Esophagus squamous epithelium (tissue), 5 donors: ENCODE data around the gene SNIP1. TPM values are rescaled to one million over a fixed set of nuclear protein-coding genes. Genes with fewer than 3 reads are reported as not detected.
"Not testable (repeated sequence)": the region's sequence is repeated elsewhere in the genome, so short reads cannot be mapped to it uniquely, and the experiment has no call there.

ENCODE experiments used
- DNase-seq: peaks from one replicate; lab custom pipeline; 2025; lab: John Stamatoyannopoulos, UW
- H3K27ac ChIP-seq, 4 donors: fragments of 200-600 bp; sonication (generic); one replicate each; pipeline ENCODE4 v1.5.1; 2016 to 2019; ENCODE audit warnings: mild to moderate bottlenecking in 1 of 4
- H3K27me3 ChIP-seq, 4 donors: fragments of 200-600 bp; sonication (generic); 1 replicate in 3 of 4; 2 replicates in 1 of 4; pipeline versions ENCODE4 v1.5.1 to v1.6.0; 2017 to 2021; ENCODE audit warnings: antibody characterized with exemption in 1 of 4
- H3K36me3 ChIP-seq, 3 donors: fragments of 200-600 bp; sonication (generic); one replicate each; pipeline ENCODE4 v1.5.1; 2016 to 2019
- H3K4me1 ChIP-seq, 3 donors: fragments of 200-600 bp; sonication (generic); one replicate each; pipeline ENCODE4 v1.5.1; 2017 to 2019
- H3K4me3 ChIP-seq, 4 donors: fragments of 200-600 bp; sonication (generic); 1 replicate in 3 of 4; 2 replicates in 1 of 4; pipeline ENCODE4 v1.5.1; 2016 to 2019; ENCODE audit warnings: mild to moderate bottlenecking in 2 of 4, moderate library complexity in 1 of 4
- H3K9me3 ChIP-seq, 3 donors: fragments of 200-600 bp; sonication (generic); one replicate each; pipeline ENCODE4 v1.5.1; 2016 to 2019
- CTCF ChIP-seq, 6 experiments: fragments of 450-650 bp in 4 of 6; fragments of 200-600 bp in 2 of 6; sonication (generic) in 2 of 6; IDR thresholded peaks; one replicate each; pipeline ENCODE4 v1.5.1; 2016 to 2019; ENCODE audit warnings: antibody characterized with exemption in 6 of 6, mild to moderate bottlenecking in 4 of 6, moderate library complexity in 4 of 6
- POLR2A ChIP-seq, 4 donors: fragments of 450-650 bp; IDR thresholded peaks; one replicate each; pipeline ENCODE4 v1.6.1; 2017; ENCODE audit warnings: antibody characterized with exemption in 4 of 4, mild to moderate bottlenecking in 4 of 4, moderate library complexity in 3 of 4
- WGBS, 2 donors: methylation state at CpG; one replicate each; pipeline ENCODE4 v1.1.5; 2018; 5-methylcytosine and 5-hydroxymethylcytosine counted together
- intact Hi-C: fragments of 100-400 bp; cut with DNase I; formaldehyde crosslinking; loops from one replicate; pipeline ENCODE4 v1.15.0; 2022
- total RNA-seq, 4 donors: library from RNA; depleted of rRNA; stranded (reverse); fragments of >200 nt; gene quantifications; one replicate each; pipeline ENCODE4 v1.1.0, GENCODE V29; 2016
- donor health status: DM: yes; HTN: yes; CAD: no.

SNIP1 gene
- total RNA-seq, 4 donors from 2014 or later: 10.5 to 21.1 (median 13.1) TPM

GRCh38 chr1:37562984-37563383 lies 8.9 kb upstream of the SNIP1 start:
- Histone ChIP-seq H3K9me3 (no peaks in the 10 kb centered on the region), H3K27ac (no peak overlapping the region), H3K4me1 (no peaks in the 10 kb centered on the region), H3K27me3 (no peaks in the 10 kb centered on the region), H3K36me3 (peaks cover 0 to 55% (median 26%) of the 10 kb centered on the region in 3 donors), H3K4me3 (no peak overlapping the region)
- 82 to 100% methylated on average over 1 of the region's 1 CpG for WGBS, 2 donors
- no peak for TF ChIP-seq CTCF (IDR thresholded peaks at IDR 0.05)
- no peak for TF ChIP-seq POLR2A (IDR thresholded peaks at IDR 0.05)
- intact Hi-C loops: no loop called here
- no peak for DNase-seq

- no peak for DNase-seq
- peaks cover 0 to 12% (median under 1%) of the 10 kb centered on the region in 3 donors for H3K4me1 ChIP-seq
- intact Hi-C loops: no loop called here
- WGBS, 2 donors: 78 to 88% methylated on average over 7 to 17 of the region's 21 CpGs
- H3K27me3 ChIP-seq: no peaks in the 10 kb centered on the region
- H3K4me3 ChIP-seq: no peak overlapping the region
- TF ChIP-seq POLR2A (IDR thresholded peaks at IDR 0.05) (no peak), CTCF (IDR thresholded peaks at IDR 0.05) (peak in 4 of 6 experiments; percentile 13 to 50 (median 32))
- H3K36me3 ChIP-seq: peaks cover 0 to 39% (median 11%) of the 10 kb centered on the region in 3 donors
- H3K27ac ChIP-seq: no peak overlapping the region
- no peaks in the 10 kb centered on the region for H3K9me3 ChIP-seq
Measured at GRCh38 chr1:37561133-37562132, 7.3 kb upstream of the SNIP1 start.

GRCh38 chr1:37560401-37561132 lies 6.5 kb upstream of the SNIP1 start:
- intact Hi-C loops: no loop called here
- Histone ChIP-seq H3K27ac (no peak overlapping the region), H3K27me3 (no peaks in the 10 kb centered on the region), H3K9me3 (no peaks in the 10 kb centered on the region), H3K4me3 (no peak overlapping the region), H3K4me1 (peaks cover 0 to 20% (median 4%) of the 10 kb centered on the region in 3 donors), H3K36me3 (peaks cover 0 to 31% (median 8%) of the 10 kb centered on the region in 3 donors)
- 66 to 69% methylated on average over 9 to 10 of the region's 10 CpGs for WGBS, 2 donors
- TF ChIP-seq POLR2A (IDR thresholded peaks at IDR 0.05) (no peak), CTCF (IDR thresholded peaks at IDR 0.05) (no peak)
- no peak for DNase-seq

GRCh38 chr1:37559957-37560379 lies 5.9 kb upstream of the SNIP1 start:
- not testable (repeated sequence) for H3K9me3 ChIP-seq, DNase-seq, H3K4me3 ChIP-seq, H3K27me3 ChIP-seq, H3K27ac ChIP-seq
- 73 to 75% methylated on average over 10 to 12 of the region's 12 CpGs for WGBS, 2 donors
- H3K4me1 ChIP-seq: peaks cover 0 to 20% (median 4%) of the 10 kb centered on the region in 3 donors
- intact Hi-C loops: loop anchor here (10.0 kb wide), 1 partner anchor 125 kb away; no protein-coding TSS in a partner anchor
- peaks cover 0 to 25% (median 2%) of the 10 kb centered on the region in 3 donors for H3K36me3 ChIP-seq

GRCh38 chr1:37559080-37559479 lies 5.0 kb upstream of the SNIP1 start:
- Histone ChIP-seq H3K36me3 (peaks cover 0 to 17% (median 0%) of the 10 kb centered on the region in 3 donors), H3K27ac (no peak overlapping the region), H3K4me3 (no peak overlapping the region), H3K9me3 (no peaks in the 10 kb centered on the region), H3K4me1 (peaks cover 0 to 24% (median 7%) of the 10 kb centered on the region in 3 donors), H3K27me3 (no peaks in the 10 kb centered on the region)
- WGBS, 2 donors: 83 to 90% methylated on average over 1 to 7 of the region's 7 CpGs
- TF ChIP-seq POLR2A (IDR thresholded peaks at IDR 0.05): no peak
- TF ChIP-seq CTCF (IDR thresholded peaks at IDR 0.05): no peak
- DNase-seq: no peak
- intact Hi-C loops: loop anchor here (10.0 kb wide), 1 partner anchor 126 kb away; no protein-coding TSS in a partner anchor
